Hematopoietic multipotent progenitor cell treated with erythropoietin and hydrocortisone succinate and interleukin-3 and kit ligand, for 6 days (in vitro differentiated cells): Measurements from ENCODE around the gene KCNQ5.
A peak's percentile ranks its signal among the peaks of the same experiment; 100 is the strongest.
"Not testable (repeated sequence)": the region's sequence is repeated elsewhere in the genome, so short reads cannot be mapped to it uniquely, and the experiment has no call there.

Source experiments
- DNase-seq: peaks from one replicate; pipeline ENCODE4 v3.0.0-alpha.2; 2015

Gene KCNQ5

GRCh38 chr6:73209117-73209516 is 587.3 kb downstream of the KCNQ5 start:
- no peak for DNase-seq

DNA sequence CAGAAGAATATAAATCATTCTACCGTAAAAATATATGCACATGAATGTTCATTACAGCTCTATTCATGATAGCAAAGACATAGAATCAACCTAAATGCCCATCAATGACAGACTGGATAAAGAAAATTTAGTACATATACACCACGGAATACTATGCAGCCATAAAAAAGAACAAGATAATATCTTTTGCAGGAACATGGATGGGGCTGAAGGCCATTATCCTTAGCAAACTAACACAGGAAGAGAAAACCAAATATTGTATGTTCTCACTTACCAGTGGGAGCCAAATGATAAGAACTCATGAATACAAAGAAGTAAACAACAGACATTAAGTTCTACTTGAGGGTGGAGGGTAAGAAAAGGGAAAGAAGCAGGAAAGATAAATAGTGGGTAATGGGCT is 595.0 kb downstream of the KCNQ5 start:
- no peak for DNase-seq

- no peak for DNase-seq
Measured at GRCh38 chr6:73225396-73225795, 603.5 kb downstream of the KCNQ5 start, which contains the start of gene KHDC1L. Gene KHDC1L, minus strand, starts transcription at chr6:73225496. Its CDS starts 88 bp downstream, at chr6:73225408.

- DNase-seq: no peak
Measured at GRCh38 chr6:73227606-73228255, 605.9 kb downstream of the KCNQ5 start.

GRCh38 chr6:73231986-73232391 is 610.1 kb downstream of the KCNQ5 start:
- peak; percentile 12 for DNase-seq

DNA sequence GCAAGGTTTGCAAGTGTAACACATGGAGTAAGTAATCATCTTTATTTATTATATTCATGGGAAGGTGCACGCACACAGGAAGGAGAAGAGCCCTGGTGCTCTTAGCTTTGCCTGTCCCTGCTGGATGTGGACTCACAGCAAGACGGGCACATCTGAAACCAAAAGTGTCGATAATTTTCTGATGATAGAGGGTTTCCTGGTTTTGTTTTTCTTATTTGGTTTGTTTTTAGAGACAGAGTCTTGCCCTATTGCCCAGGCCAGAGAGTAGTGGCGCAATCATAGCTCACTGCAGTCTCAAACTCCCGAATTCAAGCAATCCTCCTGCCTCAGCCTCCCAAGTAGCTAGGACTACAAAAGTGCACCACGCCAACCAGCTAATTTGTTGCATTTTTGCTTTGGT is 611.2 kb downstream of the KCNQ5 start:
- no peak for DNase-seq

GRCh38 chr6:73233971-73234370 is 612.1 kb downstream of the KCNQ5 start:
- not testable (repeated sequence) for DNase-seq

DNA sequence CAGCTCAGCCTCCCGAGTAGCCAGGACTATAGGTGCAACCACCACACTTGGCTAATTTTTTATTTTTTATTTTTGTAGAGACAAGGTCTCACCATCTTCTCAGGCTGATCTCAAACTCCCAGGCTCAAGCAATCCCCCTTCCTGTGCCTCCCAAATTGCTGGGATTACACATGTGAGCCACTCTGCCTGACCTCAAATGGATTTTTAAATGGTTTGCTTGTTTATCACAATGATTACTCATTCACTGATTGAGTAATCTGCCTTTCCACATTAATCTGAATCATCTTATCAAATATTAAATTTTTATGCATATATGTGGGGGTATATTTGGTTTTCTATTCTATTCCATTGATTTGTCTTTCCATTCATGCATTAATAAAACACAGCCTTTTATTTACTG is 612.9 kb downstream of the KCNQ5 start:
- no peak for DNase-seq

DNA sequence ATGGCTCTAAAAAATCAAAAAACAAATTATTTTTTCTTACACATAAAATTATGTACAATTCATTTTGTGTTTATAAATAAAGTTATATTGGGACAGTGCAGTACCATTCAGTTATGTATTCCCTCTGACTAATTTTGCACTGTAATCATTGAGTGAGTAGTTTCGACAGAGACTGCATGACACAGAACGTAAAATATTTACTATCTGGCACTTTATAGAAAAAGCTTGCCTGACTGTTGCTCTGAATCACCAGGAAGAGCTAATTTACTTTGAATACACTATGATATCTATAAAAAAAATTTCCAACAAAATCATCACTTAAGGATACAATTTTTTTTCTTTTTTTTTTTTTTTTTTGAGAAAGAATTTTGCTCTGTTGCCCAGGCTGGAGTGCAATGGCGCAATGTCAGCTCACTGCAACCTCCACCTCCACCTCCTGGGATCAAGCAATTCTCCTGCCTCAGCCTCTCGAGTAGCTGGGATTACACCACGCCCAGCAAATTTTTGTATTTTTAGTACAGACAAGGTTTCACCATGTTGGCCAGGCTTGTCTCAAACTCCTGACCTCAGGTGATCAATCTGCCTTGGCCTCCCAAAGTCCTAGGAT is 614.4 kb downstream of the KCNQ5 start:
- DNase-seq: no peak

- no peak for DNase-seq
Measured at GRCh38 chr6:73240730-73241129, 618.9 kb downstream of the KCNQ5 start.

DNA sequence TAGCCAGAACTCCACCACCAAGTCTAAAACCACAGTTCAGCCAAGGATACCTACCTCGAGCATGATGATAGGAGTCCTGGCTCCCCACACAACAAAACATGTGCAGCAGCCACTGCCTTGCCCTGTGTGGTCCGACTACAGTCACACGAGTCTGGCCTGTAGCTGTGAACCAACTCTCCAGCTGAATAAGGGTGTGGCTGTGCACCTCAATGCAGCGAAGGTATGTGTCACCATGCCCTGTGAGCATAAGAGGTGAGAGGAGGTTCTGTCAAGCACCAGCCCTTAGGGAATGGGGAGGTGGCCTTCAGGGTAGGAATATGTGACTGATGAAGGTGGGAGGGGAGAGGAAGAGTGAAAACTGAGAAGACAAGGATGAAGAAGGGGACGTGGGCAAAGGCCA is 620.1 kb downstream of the KCNQ5 start:
- DNase-seq: no peak
